Measurements from ENCODE around the gene NLRC3. TPM values are rescaled to one million over a fixed set of nuclear protein-coding genes. Genes with fewer than 3 reads are reported as not detected.
"Not testable (repeated sequence)": the region's sequence is repeated elsewhere in the genome, so short reads cannot be mapped to it uniquely, and the experiment has no call there.

Gene NLRC3
- total RNA-seq, 2 experiments from 2014 or later: 12.3 to 12.5 TPM

DNA sequence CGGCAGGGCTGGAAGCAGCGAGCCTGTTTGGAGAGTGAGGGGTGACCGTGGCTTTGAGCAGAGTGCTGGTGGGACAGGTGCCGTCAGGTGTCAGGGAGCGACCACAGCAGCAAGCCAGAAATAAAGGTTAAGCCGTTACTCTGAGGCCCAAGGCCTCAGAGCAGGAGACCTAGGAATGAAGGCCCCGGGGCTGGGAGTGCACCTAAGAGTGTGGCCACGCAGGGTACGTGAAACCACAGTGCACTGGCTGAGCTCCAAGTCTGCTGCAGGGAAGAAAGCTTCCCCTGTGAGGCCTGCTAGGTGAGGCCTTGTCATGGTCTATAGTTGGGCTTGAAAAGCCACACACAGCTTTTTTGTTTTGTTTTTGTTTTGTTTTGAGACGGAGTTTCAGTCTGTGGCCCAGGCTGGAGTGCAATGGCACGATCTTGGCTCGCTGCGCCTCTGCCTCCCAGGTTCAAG is 67.7 kb downstream of the NLRC3 start:
- no peak overlapping the region for H3K4me3 Mint-ChIP-seq
- H3K9me3 Mint-ChIP-seq: no peaks in the 10 kb centered on the region
- H3K27ac Mint-ChIP-seq: peak overlapping the region; percentile 76
- peaks cover 45% of the 10 kb centered on the region for H3K4me1 Mint-ChIP-seq
- H3K27me3 Mint-ChIP-seq: no peaks in the 10 kb centered on the region
- DNase-seq: peak; percentile 74
- H3K36me3 Mint-ChIP-seq: peaks cover 36% of the 10 kb centered on the region

DNA sequence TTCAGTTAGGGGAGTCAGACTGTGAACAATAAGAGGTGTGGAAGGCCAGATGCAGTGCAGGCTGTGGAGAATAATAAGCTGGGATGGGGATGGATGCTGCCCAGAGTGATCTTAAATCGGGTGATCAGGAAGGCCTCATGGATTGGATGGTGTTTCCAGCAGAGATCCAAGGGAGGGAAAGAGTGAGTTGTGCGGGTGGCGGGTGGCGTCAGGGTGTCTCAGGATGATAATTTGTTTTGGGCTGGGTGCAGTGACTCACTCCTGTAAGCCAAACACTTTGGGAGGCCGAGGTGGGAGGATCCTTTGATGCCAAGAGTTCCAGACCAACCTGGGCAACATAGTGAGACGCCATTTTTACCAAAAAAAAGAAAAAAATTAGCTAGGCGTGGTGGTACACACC is 68.5 kb downstream of the NLRC3 start:
- H3K4me3 Mint-ChIP-seq: no peak overlapping the region
- H3K36me3 Mint-ChIP-seq: peaks cover 39% of the 10 kb centered on the region
- peak overlapping the region; percentile 76 for H3K27ac Mint-ChIP-seq

DNA sequence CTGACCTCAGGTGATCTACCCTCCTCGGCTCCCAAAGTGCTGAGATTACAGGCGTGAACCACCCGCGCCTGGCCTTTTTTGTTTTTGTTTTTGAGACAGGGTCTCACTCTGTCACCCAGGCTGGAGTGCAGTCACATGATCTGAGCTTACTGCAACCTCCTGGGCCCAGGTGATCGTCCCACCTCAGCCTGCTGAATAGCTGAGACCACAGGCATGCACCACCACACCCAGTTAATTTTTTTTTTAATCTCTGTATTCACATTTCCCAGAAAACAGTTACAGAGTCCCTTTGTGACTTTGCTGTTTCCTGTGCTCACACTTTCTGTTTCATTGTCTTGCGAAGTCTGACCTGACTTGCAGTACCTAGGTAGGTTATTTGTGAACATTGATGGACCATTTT is 73.7 kb downstream of the NLRC3 start:
- Mint-ChIP-seq H3K36me3 (peaks cover 29% of the 10 kb centered on the region), H3K4me1 (peaks cover 57% of the 10 kb centered on the region), H3K27ac (peak overlapping the region; percentile 89), H3K9me3 (no peaks in the 10 kb centered on the region), H3K27me3 (no peaks in the 10 kb centered on the region), H3K4me3 (peak overlapping the region; percentile 63)
- DNase-seq: peak; percentile 64

More for the DNA sequence above, 68.5 kb downstream of the NLRC3 start:
- no peak for DNase-seq
- H3K27me3 Mint-ChIP-seq: no peaks in the 10 kb centered on the region
- no peaks in the 10 kb centered on the region for H3K9me3 Mint-ChIP-seq
- H3K4me1 Mint-ChIP-seq: peaks cover 49% of the 10 kb centered on the region

- Mint-ChIP-seq H3K4me3 (peak overlapping the region; percentile 98), H3K4me1 (peaks cover 51% of the 10 kb centered on the region), H3K9me3 (no peaks in the 10 kb centered on the region), H3K27ac (peak overlapping the region; percentile 93), H3K27me3 (no peaks in the 10 kb centered on the region), H3K36me3 (peaks cover 19% of the 10 kb centered on the region)
- no peak for DNase-seq
These were observed 75.3 kb downstream of the NLRC3 start for GRCh38 chr16:3501783-3502400.

DNA sequence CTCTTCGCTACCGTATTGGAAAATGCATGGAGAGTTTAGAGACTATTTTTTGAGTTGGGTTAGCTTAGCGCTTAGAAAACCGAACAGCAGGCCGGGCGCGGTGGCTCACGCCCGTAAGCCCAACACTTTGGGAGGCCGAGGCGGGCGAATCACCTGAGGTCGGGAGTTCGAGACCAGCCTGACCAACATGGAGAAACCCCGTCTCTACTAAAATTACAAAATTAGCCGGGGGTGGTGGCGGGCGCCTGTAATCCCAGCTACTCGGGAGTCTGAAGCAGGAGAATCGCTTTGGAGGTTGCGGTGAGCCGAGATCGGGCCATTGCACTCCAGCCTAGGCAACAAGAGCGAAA is 75.8 kb downstream of the NLRC3 start:
- H3K27me3 Mint-ChIP-seq, DNase-seq, H3K9me3 Mint-ChIP-seq: not testable (repeated sequence)
- H3K4me3 Mint-ChIP-seq: peak overlapping the region; percentile 98
- H3K27ac Mint-ChIP-seq: peak overlapping the region; percentile 93
- peaks cover 51% of the 10 kb centered on the region for H3K4me1 Mint-ChIP-seq
- H3K36me3 Mint-ChIP-seq: peaks cover 16% of the 10 kb centered on the region

DNA sequence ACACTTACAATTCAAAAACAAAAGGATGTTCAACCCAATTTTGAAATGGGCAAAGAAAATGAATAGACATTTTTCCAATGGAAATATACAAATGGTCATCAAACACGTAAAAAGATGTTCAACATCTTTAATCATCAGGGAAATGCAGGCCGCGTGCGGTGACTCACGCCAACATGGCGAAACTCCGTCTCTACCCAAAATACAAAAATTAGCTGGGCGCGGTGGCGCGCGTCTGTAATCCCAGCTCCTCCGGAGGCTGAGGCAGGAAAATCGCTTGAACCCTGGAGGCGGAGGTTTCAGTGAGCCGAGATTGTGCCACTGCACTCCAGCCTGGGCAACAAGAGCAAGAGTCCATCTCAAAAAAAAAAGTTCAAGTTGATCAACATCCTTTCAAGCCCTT is 78.2 kb downstream of the NLRC3 start:
- DNase-seq: no peak
- Mint-ChIP-seq H3K27me3 (no peaks in the 10 kb centered on the region), H3K36me3 (peaks cover 4% of the 10 kb centered on the region), H3K4me3 (no peak overlapping the region), H3K27ac (no peak overlapping the region), H3K9me3 (no peaks in the 10 kb centered on the region), H3K4me1 (peaks cover 33% of the 10 kb centered on the region)

DNA sequence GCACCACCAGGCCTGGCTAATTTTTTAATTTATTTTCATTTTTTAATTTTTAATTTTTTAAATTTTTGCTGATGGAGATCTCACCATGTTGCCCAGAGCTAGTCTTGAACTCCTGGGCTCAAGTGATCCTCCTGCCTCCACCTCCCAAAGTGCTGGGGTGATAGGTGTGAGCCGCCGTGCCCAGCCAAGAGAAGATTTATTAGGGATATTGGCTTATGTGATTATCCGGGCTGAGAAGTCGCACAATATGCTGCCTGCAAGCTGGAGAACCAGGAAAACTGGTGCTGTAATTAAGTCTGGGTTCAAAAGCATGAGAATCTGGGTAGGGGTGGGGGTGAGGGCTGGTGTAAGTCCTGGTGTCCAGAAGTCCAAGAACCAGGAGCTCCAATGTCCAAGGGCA is 79.4 kb downstream of the NLRC3 start:
- DNase-seq: no peak
- no peak overlapping the region for H3K4me3 Mint-ChIP-seq
- peaks cover 4% of the 10 kb centered on the region for H3K36me3 Mint-ChIP-seq
- no peaks in the 10 kb centered on the region for H3K27me3 Mint-ChIP-seq
- H3K9me3 Mint-ChIP-seq: no peaks in the 10 kb centered on the region
- peaks cover 23% of the 10 kb centered on the region for H3K4me1 Mint-ChIP-seq
- no peak overlapping the region for H3K27ac Mint-ChIP-seq

GRCh38 chr16:3496386-3496785 is 80.8 kb downstream of the NLRC3 start:
- Mint-ChIP-seq H3K27me3 (no peaks in the 10 kb centered on the region), H3K4me3 (no peak overlapping the region), H3K36me3 (peaks cover 2% of the 10 kb centered on the region), H3K9me3 (no peaks in the 10 kb centered on the region), H3K27ac (no peak overlapping the region), H3K4me1 (peaks cover 9% of the 10 kb centered on the region)
- no peak for DNase-seq

- H3K9me3 Mint-ChIP-seq: no peaks in the 10 kb centered on the region
- no peaks in the 10 kb centered on the region for H3K36me3 Mint-ChIP-seq
- no peaks in the 10 kb centered on the region for H3K27me3 Mint-ChIP-seq
- H3K4me1 Mint-ChIP-seq: peaks cover 3% of the 10 kb centered on the region
- H3K27ac Mint-ChIP-seq: no peak within 1 kb of the TSS
- no peak for DNase-seq
- no peak within 1 kb of the TSS for H3K4me3 Mint-ChIP-seq
These were observed 82.0 kb downstream of the NLRC3 start, which contains the start of gene C16orf90 for GRCh38 chr16:3495176-3495575. C16orf90 (minus strand) TSS chr16:3495489; CDS start chr16:3495421, 68 bp downstream.

- no peak for DNase-seq
- H3K4me3 Mint-ChIP-seq: no peak overlapping the region
- peaks cover under 1% of the 10 kb centered on the region for H3K4me1 Mint-ChIP-seq
- no peak overlapping the region for H3K27ac Mint-ChIP-seq
- H3K36me3 Mint-ChIP-seq: no peaks in the 10 kb centered on the region
- no peaks in the 10 kb centered on the region for H3K27me3 Mint-ChIP-seq
- no peaks in the 10 kb centered on the region for H3K9me3 Mint-ChIP-seq
These were observed 82.7 kb downstream of the NLRC3 start for GRCh38 chr16:3494386-3494973.

DNA sequence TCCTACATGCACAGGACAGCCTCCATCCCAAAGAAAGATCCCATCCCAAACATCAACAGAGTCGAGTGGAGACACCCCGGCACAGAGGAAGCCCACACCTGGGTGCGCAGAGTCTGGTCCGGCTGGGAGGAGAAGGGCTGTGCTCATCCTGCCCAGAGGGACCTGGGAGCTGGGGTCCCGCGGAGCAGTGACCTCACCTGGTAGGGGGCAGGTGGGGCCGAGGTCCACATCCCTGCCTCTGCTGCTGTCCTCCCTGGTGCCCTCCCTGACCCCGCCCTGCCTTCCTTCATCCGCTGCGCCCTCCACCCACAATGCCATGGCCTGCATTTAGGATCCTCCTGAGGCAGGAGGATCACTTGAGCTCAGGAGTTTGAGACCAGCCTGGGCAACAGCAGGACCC is 84.8 kb downstream of the NLRC3 start:
- H3K27me3 Mint-ChIP-seq: no peaks in the 10 kb centered on the region
- no peak overlapping the region for H3K4me3 Mint-ChIP-seq
- H3K4me1 Mint-ChIP-seq: no peaks in the 10 kb centered on the region
- DNase-seq: no peak
- no peaks in the 10 kb centered on the region for H3K36me3 Mint-ChIP-seq
- no peak overlapping the region for H3K27ac Mint-ChIP-seq
- no peaks in the 10 kb centered on the region for H3K9me3 Mint-ChIP-seq

DNA sequence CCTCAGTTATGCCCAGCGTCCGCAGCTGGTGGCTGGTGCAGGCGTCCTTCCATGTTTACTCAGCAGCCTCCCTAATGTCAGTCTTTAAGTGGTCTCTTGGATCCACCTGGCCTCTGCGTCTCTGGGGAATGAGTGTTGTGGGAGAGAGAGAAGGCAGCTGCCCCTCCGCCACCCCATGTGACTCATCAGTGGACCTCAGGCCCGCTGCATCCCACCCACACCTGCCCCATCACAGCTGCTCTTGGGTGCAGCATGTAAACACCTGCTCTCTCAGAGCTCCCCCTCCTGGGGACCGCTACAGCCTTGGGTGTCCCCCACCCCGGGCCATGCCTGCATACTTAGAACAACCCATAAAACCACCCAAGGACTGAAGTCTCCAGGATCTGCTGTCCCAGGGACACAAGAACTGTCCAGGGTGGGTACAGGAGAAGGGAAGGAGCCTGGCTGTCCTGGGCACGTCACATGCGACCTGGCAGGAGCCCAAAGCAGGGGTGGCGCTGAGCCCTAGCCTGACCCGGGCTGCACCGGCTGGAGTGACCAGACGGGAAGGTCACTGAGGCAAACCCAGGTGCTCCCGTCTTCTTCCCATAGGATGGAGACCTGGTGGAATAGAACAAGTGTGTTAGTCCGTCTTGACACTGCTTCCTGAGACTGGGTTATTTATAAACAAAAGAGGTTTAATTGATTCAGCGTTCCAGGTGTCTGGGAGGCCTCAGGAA is 86.1 kb downstream of the NLRC3 start:
- DNase-seq: no peak
- H3K27ac Mint-ChIP-seq: no peak overlapping the region

More for the DNA sequence above, 86.1 kb downstream of the NLRC3 start:
- no peaks in the 10 kb centered on the region for H3K4me1 Mint-ChIP-seq
- H3K4me3 Mint-ChIP-seq: no peak overlapping the region
- no peaks in the 10 kb centered on the region for H3K9me3 Mint-ChIP-seq
- no peaks in the 10 kb centered on the region for H3K27me3 Mint-ChIP-seq
- no peaks in the 10 kb centered on the region for H3K36me3 Mint-ChIP-seq

Other genes with a start within 250 kb of the NLRC3 start
- gene OR2C1, start 221.5 kb downstream of the NLRC3 start, total RNA-seq: not detected
- gene ZSCAN32, start 176.4 kb downstream of the NLRC3 start, total RNA-seq: 10 to 100 TPM; 14.0 to 16.7 TPM
- gene ZNF174, start 176.2 kb downstream of the NLRC3 start, total RNA-seq: 10 to 100 TPM in 1 of 2 experiments, 1 to 10 TPM in 1; 9.8 to 10.5 TPM
- 1 to 10 TPM; 2.7 TPM for gene ZNF597, start 133.9 kb downstream of the NLRC3 start, total RNA-seq
- gene NAA60, start 133.7 kb downstream of the NLRC3 start, total RNA-seq: 10 to 100 TPM; 37.5 to 38.2 TPM
- gene C16orf90, start 81.9 kb downstream of the NLRC3 start, total RNA-seq: not detected
- gene CLUAP1, start 76.4 kb downstream of the NLRC3 start, total RNA-seq: 10 to 100 TPM in 1 of 2 experiments, 1 to 10 TPM in 1; 8.8 to 10.1 TPM
- gene SLX4, start 34.2 kb upstream of the NLRC3 start, total RNA-seq: 1 to 10 TPM; 9.1 to 9.3 TPM
- gene DNASE1, start 77.3 kb upstream of the NLRC3 start, total RNA-seq: 1 to 10 TPM; 4.6 to 5.8 TPM
- gene TRAP1, start 140.1 kb upstream of the NLRC3 start, total RNA-seq: 100 to 1,000 TPM; 366 to 377 TPM

Measured in activated naive CD8-positive, alpha-beta T cell treated with anti-CD3 and anti-CD28 coated beads for 36 hours (primary cell).